B cell (primary cell): Measurements from ENCODE around the gene TRIO. TPM values are rescaled to one million over a fixed set of nuclear protein-coding genes. Genes with fewer than 3 reads are reported as not detected.

Experiments
- ATAC-seq: fragments of 200-7000 bp; cut with Tn5 transposase; one replicate; pipeline ENCODE4 v1.10.0; 2021; ENCODE audit warnings: low read depth, mild to moderate bottlenecking, moderate number of reproducible peaks, moderate library complexity
- CTCF ChIA-PET: fragments of 350-600 bp; sonication (Branson Sonifier 250); formaldehyde crosslinking; loops from one replicate; lab custom pipeline; 2021; ENCODE audit warnings: antibody characterized with exemption, inconsistent platforms; lab: Charles Lee
- POLR2A ChIA-PET: fragments of 350-600 bp; sonication (Branson Sonifier 250); formaldehyde crosslinking; loops from one replicate; lab custom pipeline; 2021; ENCODE audit warnings: antibody characterized with exemption; lab: Charles Lee
- DNase-seq: peaks from one replicate; pipeline ENCODE4 v3.0.0; 2013
- H2AFZ ChIP-seq: 2 replicates; pipeline ENCODE4 v1.6.1; 2012; ENCODE audit warnings: mild to moderate bottlenecking, low read depth, low read length; ENCODE audit not compliant: insufficient read depth, poor library complexity, severe bottlenecking
- H3K27ac ChIP-seq, 2 donors: 1 replicate in 1 of 2; 2 replicates in 1 of 2; pipeline ENCODE4 v1.5.1; 2012 to 2013; ENCODE audit warnings: low read length in 2 of 2, mild to moderate bottlenecking in 2 of 2, moderate library complexity in 1 of 2
- H3K27me3 ChIP-seq, 4 experiments: fragments of 200-600 bp in 1 of 4; sonication (generic) in 1 of 4; replicated peaks in 1 of 4; 1 replicate in 2 of 4; 2 replicates in 2 of 4; pipeline versions ENCODE4 v1.6.1 to v1.7.0; 2013 to 2016; ENCODE audit warnings: low read length in 3 of 4, mild to moderate bottlenecking in 2 of 4, mixed read lengths in 1 of 4, moderate library complexity in 1 of 4; ENCODE audit not compliant: insufficient read depth in 4 of 4, control insufficient read depth in 3 of 4; ENCODE audit errors: control extremely low read depth in 1 of 4
- H3K36me3 ChIP-seq, 2 experiments: replicated peaks in 1 of 2; 1 replicate in 1 of 2; 2 replicates in 1 of 2; pipeline versions ENCODE4 v1.6.1 to v1.7.1; 2013; ENCODE audit warnings: low read length in 1 of 2; ENCODE audit not compliant: insufficient read depth in 2 of 2, control insufficient read depth in 1 of 2; ENCODE audit errors: control extremely low read depth in 1 of 2, extremely low read depth in 1 of 2
- H3K4me1 ChIP-seq, 2 donors: fragments of 200-600 bp in 1 of 2; sonication (generic) in 1 of 2; 1 replicate in 1 of 2; 2 replicates in 1 of 2; pipeline versions ENCODE4 v1.5.1 to v1.6.1; 2013 to 2017; ENCODE audit warnings: low read length in 2 of 2; ENCODE audit not compliant: control insufficient read depth in 2 of 2, insufficient read depth in 2 of 2
- H3K4me2 ChIP-seq: replicated peaks from 2 replicates; pipeline ENCODE3; 2012; ENCODE audit warnings: mild to moderate bottlenecking, low read depth, low read length; ENCODE audit not compliant: poor library complexity, severe bottlenecking
- H3K4me3 ChIP-seq, 5 experiments: fragments of 200-600 bp in 1 of 5; sonication (generic) in 1 of 5; 1 replicate in 3 of 5; 2 replicates in 2 of 5; pipeline versions ENCODE4 v1.5.1 to v1.7.0; 2011 to 2016; ENCODE audit warnings: low read length in 4 of 5, mild to moderate bottlenecking in 4 of 5, low read depth in 2 of 5, control low read depth in 1 of 5, moderate library complexity in 1 of 5; ENCODE audit not compliant: insufficient read depth in 1 of 5; ENCODE audit errors: control extremely low read depth in 1 of 5, extremely low read depth in 1 of 5
- H3K79me2 ChIP-seq: fragments of 200-600 bp; sonication (generic); one replicate; pipeline ENCODE4 v1.6.0; 2016; ENCODE audit warnings: low read length; ENCODE audit not compliant: control insufficient read depth, insufficient read depth
- H3K9ac ChIP-seq: fragments of 200-600 bp; sonication (generic); 2 replicates; pipeline ENCODE4 v1.6.1; 2017; ENCODE audit warnings: mild to moderate bottlenecking, low read length, moderate library complexity
- H3K9me3 ChIP-seq, 3 donors: one replicate each; pipeline versions ENCODE4 v1.6.1 to v1.7.1; 2013; ENCODE audit warnings: low read length in 2 of 3; ENCODE audit not compliant: control insufficient read depth in 2 of 3, insufficient read depth in 1 of 3; ENCODE audit errors: control extremely low read depth in 1 of 3
- H4K20me1 ChIP-seq: 2 replicates; pipeline ENCODE4 v1.6.0; 2012; ENCODE audit warnings: mild to moderate bottlenecking, low read length; ENCODE audit not compliant: insufficient read depth, control insufficient read depth, poor library complexity, severe bottlenecking
- H3K27ac Mint-ChIP-seq: one replicate; pipeline ENCODE4 v1.8.0; 2021; ENCODE audit warnings: mixed read lengths
- H3K27me3 Mint-ChIP-seq: one replicate; pipeline ENCODE4 v1.8.0; 2021; ENCODE audit warnings: mixed read lengths
- H3K4me1 Mint-ChIP-seq: one replicate; pipeline ENCODE4 v1.8.0; 2021; ENCODE audit warnings: mixed read lengths
- H3K4me3 Mint-ChIP-seq: one replicate; pipeline ENCODE4 v1.8.0; 2021; ENCODE audit warnings: mixed read lengths
- H3K9me3 Mint-ChIP-seq: one replicate; pipeline ENCODE4 v1.8.0; 2022; ENCODE audit warnings: mixed read lengths; ENCODE audit not compliant: insufficient read depth
- EZH2 ChIP-seq: IDR thresholded peaks from 2 replicates; pipeline ENCODE4 v1.6.1; 2012; ENCODE audit warnings: borderline replicate concordance, low read depth, mild to moderate bottlenecking, moderate library complexity, low read length; ENCODE audit not compliant: insufficient read depth, poor library complexity, severe bottlenecking
- WGBS: methylation state at CpG from one replicate; pipeline ENCODE4 v1.1.5; 2013; ENCODE audit warnings: missing lambda C conversion rate; ENCODE audit not compliant: insufficient coverage; 5-methylcytosine and 5-hydroxymethylcytosine counted together
- intact Hi-C: fragments of 100-400 bp; cut with micrococcal nuclease; formaldehyde crosslinking; loops from one replicate; pipeline ENCODE4 v1.10.0; 2022
- polyA plus RNA-seq: library from polyadenylated mRNA; depleted of rRNA; stranded (reverse); fragments of >200 nt; gene quantifications from 2 replicates; pipeline ENCODE4 v1.2.3, GENCODE V29; 2012
- total RNA-seq, 2 donors: library from RNA; stranded (reverse); fragments of 120-200 nt in 1 of 2; gene quantifications; 1 replicate in 1 of 2; 2 replicates in 1 of 2; pipeline versions ENCODE4 v1.2.3 to v1.2.4, GENCODE V29; 2013 to 2022
- TF ChIP-seq, protein P1 (sequence below): fragments of 200-600 bp; IDR thresholded peaks from one replicate; pipeline ENCODE4 v1.8.0; 2022; ENCODE audit warnings: antibody characterized with exemption, mild to moderate bottlenecking

Gene TRIO
- total and polyA plus RNA-seq, 2 donors (not counting 1 experiment from before 2014, with no cell fraction given), result 90.5 to 479 TPM

- ChIA-PET POLR2A (no interaction called here), CTCF (interaction anchor here (0.5 to 3.2 kb wide), 24 partner anchors 10 to 364 kb away, joined by 3 to 36 read pairs (median 4); no protein-coding TSS in a partner anchor)
- H4K20me1 ChIP-seq, result peaks cover 38% of the 10 kb centered on the region
- intact Hi-C loops, result loop anchor here (1.0 to 5.0 kb wide), 4 partner anchors 10 to 364 kb away; no protein-coding TSS in a partner anchor
- peak; percentile 93 for ATAC-seq
- H3K9ac ChIP-seq, result no peak overlapping the region
- H3K27me3 ChIP-seq, result no peaks in the 10 kb centered on the region
- 85% methylated on average over 5 of the region's 7 CpGs for WGBS
- peaks cover 3 to 26% of the 10 kb centered on the region in 2 experiments for H3K36me3 ChIP-seq
- H2AFZ ChIP-seq, result no peak overlapping the region
- TF ChIP-seq EZH2, result no peak
- TF ChIP-seq, protein P1, sequence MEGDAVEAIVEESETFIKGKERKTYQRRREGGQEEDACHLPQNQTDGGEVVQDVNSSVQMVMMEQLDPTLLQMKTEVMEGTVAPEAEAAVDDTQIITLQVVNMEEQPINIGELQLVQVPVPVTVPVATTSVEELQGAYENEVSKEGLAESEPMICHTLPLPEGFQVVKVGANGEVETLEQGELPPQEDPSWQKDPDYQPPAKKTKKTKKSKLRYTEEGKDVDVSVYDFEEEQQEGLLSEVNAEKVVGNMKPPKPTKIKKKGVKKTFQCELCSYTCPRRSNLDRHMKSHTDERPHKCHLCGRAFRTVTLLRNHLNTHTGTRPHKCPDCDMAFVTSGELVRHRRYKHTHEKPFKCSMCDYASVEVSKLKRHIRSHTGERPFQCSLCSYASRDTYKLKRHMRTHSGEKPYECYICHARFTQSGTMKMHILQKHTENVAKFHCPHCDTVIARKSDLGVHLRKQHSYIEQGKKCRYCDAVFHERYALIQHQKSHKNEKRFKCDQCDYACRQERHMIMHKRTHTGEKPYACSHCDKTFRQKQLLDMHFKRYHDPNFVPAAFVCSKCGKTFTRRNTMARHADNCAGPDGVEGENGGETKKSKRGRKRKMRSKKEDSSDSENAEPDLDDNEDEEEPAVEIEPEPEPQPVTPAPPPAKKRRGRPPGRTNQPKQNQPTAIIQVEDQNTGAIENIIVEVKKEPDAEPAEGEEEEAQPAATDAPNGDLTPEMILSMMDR, result peak; percentile 96
- no peaks in the 10 kb centered on the region for H3K9me3 ChIP-seq
- peak; percentile 72 for DNase-seq
- Mint-ChIP-seq H3K4me3 (no peak overlapping the region), H3K4me1 (peaks cover 32% of the 10 kb centered on the region), H3K27ac (peak overlapping the region; percentile 68), H3K27me3 (no peaks in the 10 kb centered on the region), H3K9me3 (no peaks in the 10 kb centered on the region)
- H3K4me3 ChIP-seq, result no peak overlapping the region
- H3K27ac ChIP-seq, result no peak overlapping the region
- H3K4me2 ChIP-seq, result no peak overlapping the region
- H3K79me2 ChIP-seq, result peaks cover 10% of the 10 kb centered on the region
- peaks cover 9 to 21% of the 10 kb centered on the region in 2 donors for H3K4me1 ChIP-seq
These were observed 208.9 kb downstream of the TRIO start for GRCh38 chr5:14351845-14352712.
